Osteoblast (primary cell): ENCODE data around the gene TSPAN11. TPM values are rescaled to one million over a fixed set of nuclear protein-coding genes. Genes with fewer than 3 reads are reported as not detected.
"Not testable (repeated sequence)": the region's sequence is repeated elsewhere in the genome, so short reads cannot be mapped to it uniquely, and the experiment has no call there.

Experiments
- DNase-seq: peaks from one replicate; pipeline ENCODE4 v3.0.0; 2011; ENCODE audit warnings: low spot score, mixed read lengths; ENCODE audit not compliant: insufficient read length; ENCODE audit errors: missing footprints
- H2AFZ ChIP-seq: 2 replicates; pipeline ENCODE4 v1.6.0; 2011; ENCODE audit warnings: mild to moderate bottlenecking, low read length
- H3K27ac ChIP-seq: 2 replicates; pipeline ENCODE4 v1.5.1; 2011; ENCODE audit warnings: mild to moderate bottlenecking, low read depth, low read length, moderate library complexity
- H3K27me3 ChIP-seq: 2 replicates; pipeline ENCODE4 v1.6.0; 2012; ENCODE audit warnings: mild to moderate bottlenecking, control low read depth, inconsistent platforms, low read length, moderate library complexity; ENCODE audit not compliant: insufficient read depth
- H3K36me3 ChIP-seq: 2 replicates; pipeline ENCODE4 v1.5.1; 2011; ENCODE audit warnings: mild to moderate bottlenecking, low read length, control low read depth, moderate library complexity; ENCODE audit not compliant: insufficient read depth
- H3K4me1 ChIP-seq: 2 replicates; pipeline ENCODE4 v1.5.1; 2011; ENCODE audit warnings: mild to moderate bottlenecking, low read length, control low read depth, moderate library complexity; ENCODE audit not compliant: insufficient read depth
- H3K4me2 ChIP-seq: 2 replicates; pipeline ENCODE4 v1.6.0; 2011; ENCODE audit warnings: mild to moderate bottlenecking, low read length; ENCODE audit not compliant: insufficient read depth
- H3K4me3 ChIP-seq: fragments of 200-600 bp; sonication (generic); 3 replicates; pipeline ENCODE4 v1.5.1; 2012; ENCODE audit warnings: mild to moderate bottlenecking, low read length, inconsistent platforms; ENCODE audit not compliant: insufficient read depth
- H3K79me2 ChIP-seq: 2 replicates; pipeline ENCODE4 v1.6.0; 2012; ENCODE audit warnings: mild to moderate bottlenecking, low read length, control low read depth, inconsistent platforms; ENCODE audit not compliant: insufficient read depth
- H3K9me3 ChIP-seq: 2 replicates; pipeline ENCODE4 v1.5.1; 2011; ENCODE audit warnings: low read depth, low read length, control low read depth
- H4K20me1 ChIP-seq: 2 replicates; pipeline ENCODE4 v1.6.0; 2012; ENCODE audit warnings: mild to moderate bottlenecking, low read length, control low read depth; ENCODE audit not compliant: insufficient read depth
- CTCF ChIP-seq: IDR thresholded peaks from 2 replicates; pipeline ENCODE4 v1.5.1; 2011; ENCODE audit warnings: mild to moderate bottlenecking, low read depth, low read length, moderate library complexity; ENCODE audit errors: extremely low read depth
- total RNA-seq: library from RNA; depleted of rRNA; stranded (reverse); fragments of >200 nt; gene quantifications from 2 replicates; pipeline ENCODE4 v1.2.3, GENCODE V29; 2012

Gene TSPAN11
- total RNA-seq, 1 donor, result 5.4 TPM

- Histone ChIP-seq H3K4me2 (no peak overlapping the region), H3K79me2 (no peaks in the 10 kb centered on the region), H2AFZ (no peak overlapping the region), H3K27ac (no peak overlapping the region), H3K4me3 (no peak overlapping the region), H4K20me1 (no peaks in the 10 kb centered on the region), H3K4me1 (no peaks in the 10 kb centered on the region), H3K36me3 (no peaks in the 10 kb centered on the region), H3K9me3 (peaks cover 6% of the 10 kb centered on the region), H3K27me3 (peaks cover 4% of the 10 kb centered on the region)
- DNase-seq, result no peak
- TF ChIP-seq CTCF, result no peak
Measured at GRCh38 chr12:30885321-30885720, 41.2 kb upstream of the TSPAN11 start.

- DNase-seq, result no peak
- H3K4me3 ChIP-seq, result no peak overlapping the region
Measured at GRCh38 chr12:30887226-30887625, 39.3 kb upstream of the TSPAN11 start.

GRCh38 chr12:30888241-30888640 lies 38.3 kb upstream of the TSPAN11 start:
- no peak overlapping the region for H3K4me3 ChIP-seq
- no peak overlapping the region for H2AFZ ChIP-seq
- DNase-seq, result no peak
- H3K4me2 ChIP-seq, result no peak overlapping the region
- no peaks in the 10 kb centered on the region for H3K79me2 ChIP-seq
- no peaks in the 10 kb centered on the region for H3K27me3 ChIP-seq
- no peaks in the 10 kb centered on the region for H3K4me1 ChIP-seq
- no peak for TF ChIP-seq CTCF
- no peaks in the 10 kb centered on the region for H3K36me3 ChIP-seq
- H3K9me3 ChIP-seq, result peaks cover 6% of the 10 kb centered on the region
- H3K27ac ChIP-seq, result no peak overlapping the region
- no peaks in the 10 kb centered on the region for H4K20me1 ChIP-seq

More at GRCh38 chr12:30887226-30887625, 39.3 kb upstream of the TSPAN11 start:
- H3K4me1 ChIP-seq, result no peaks in the 10 kb centered on the region
- H3K36me3 ChIP-seq, result no peaks in the 10 kb centered on the region
- H2AFZ ChIP-seq, result no peak overlapping the region
- H3K27me3 ChIP-seq, result no peaks in the 10 kb centered on the region
- no peaks in the 10 kb centered on the region for H4K20me1 ChIP-seq
- H3K4me2 ChIP-seq, result no peak overlapping the region
- H3K79me2 ChIP-seq, result no peaks in the 10 kb centered on the region
- no peak for TF ChIP-seq CTCF
- peaks cover 6% of the 10 kb centered on the region for H3K9me3 ChIP-seq
- H3K27ac ChIP-seq, result no peak overlapping the region

GRCh38 chr12:30894531-30894930 lies 32.0 kb upstream of the TSPAN11 start:
- not testable (repeated sequence) for H2AFZ ChIP-seq, H3K4me1 ChIP-seq, H3K36me3 ChIP-seq, H3K79me2 ChIP-seq, H3K4me3 ChIP-seq, H3K27ac ChIP-seq, DNase-seq, H3K4me2 ChIP-seq, H3K27me3 ChIP-seq, H3K9me3 ChIP-seq, H4K20me1 ChIP-seq
